Measurements from ENCODE around the gene P3H3.
"Not testable (repeated sequence)": the region's sequence is repeated elsewhere in the genome, so short reads cannot be mapped to it uniquely, and the experiment has no call there.

- not testable (repeated sequence) for TF ChIP-seq CTCF (IDR thresholded peaks at IDR 0.05; ENCODE audit: low read length); EZH2 (optimal IDR thresholded peaks at IDR 0.05; ENCODE audit: low read depth, low read length); EZH2phosphoT487 (IDR thresholded peaks at IDR 0.05; ENCODE audit: low read length)
Observed at GRCh38 chr12:6870304-6870703, 42.1 kb downstream of the P3H3 start.
